KMS-11 (cell line): ENCODE data around the gene GAB2.

Source experiments
- H2AFZ ChIP-seq: fragments of 200-600 bp; sonication (generic); 2 replicates; pipeline ENCODE4 v1.6.1; 2016; ENCODE audit warnings: antibody characterized with exemption, mixed run types, low read depth
- H3K27ac ChIP-seq: fragments of 200-600 bp; sonication (generic); 2 replicates; pipeline ENCODE4 v1.6.1; 2016; ENCODE audit warnings: mild to moderate bottlenecking, mixed run types
- H3K27me3 ChIP-seq: fragments of 200-600 bp; sonication (generic); 2 replicates; pipeline ENCODE4 v1.6.1; 2017; ENCODE audit warnings: mild to moderate bottlenecking, low read depth, mixed run types, moderate library complexity; ENCODE audit not compliant: insufficient read depth
- H3K36me3 ChIP-seq: fragments of 200-600 bp; sonication (generic); 2 replicates; pipeline ENCODE4 v1.6.1; 2017; ENCODE audit warnings: mild to moderate bottlenecking, mixed run types; ENCODE audit not compliant: insufficient read depth
- H3K4me1 ChIP-seq: fragments of 200-600 bp; sonication (generic); 2 replicates; pipeline ENCODE4 v1.6.1; 2016; ENCODE audit warnings: mild to moderate bottlenecking, low read depth, mixed run types; ENCODE audit not compliant: poor library complexity, severe bottlenecking
- H3K4me2 ChIP-seq: fragments of 200-600 bp; sonication (generic); 2 replicates; pipeline ENCODE4 v1.7.0; 2016; ENCODE audit warnings: mild to moderate bottlenecking, mixed run types
- H3K4me3 ChIP-seq: fragments of 200-600 bp; sonication (generic); IDR thresholded peaks from 2 replicates; pipeline ENCODE4 v1.6.1; 2017; ENCODE audit warnings: low read depth, low read length, mixed read lengths; ENCODE audit not compliant: insufficient read depth
- H3K79me2 ChIP-seq: fragments of 200-600 bp; sonication (generic); 2 replicates; pipeline ENCODE4 v1.6.1; 2016; ENCODE audit warnings: low read depth, mixed run types; ENCODE audit not compliant: insufficient read depth
- H3K9ac ChIP-seq: fragments of 200-600 bp; sonication (generic); 2 replicates; pipeline ENCODE4 v1.6.1; 2016; ENCODE audit warnings: mild to moderate bottlenecking, mixed run types
- H4K20me1 ChIP-seq: fragments of 200-600 bp; sonication (generic); 2 replicates; pipeline ENCODE4 v1.6.1; 2016; ENCODE audit warnings: mild to moderate bottlenecking, mixed run types; ENCODE audit not compliant: insufficient read depth
- TF ChIP-seq, protein P1 (sequence below): fragments of 200-600 bp; sonication (generic); conservative IDR thresholded peaks from 2 replicates; pipeline ENCODE4 v1.6.1; 2017; ENCODE audit warnings: low read depth, mild to moderate bottlenecking, antibody characterized with exemption, low read length, moderate library complexity, mixed read lengths

GAB2 gene

DNA sequence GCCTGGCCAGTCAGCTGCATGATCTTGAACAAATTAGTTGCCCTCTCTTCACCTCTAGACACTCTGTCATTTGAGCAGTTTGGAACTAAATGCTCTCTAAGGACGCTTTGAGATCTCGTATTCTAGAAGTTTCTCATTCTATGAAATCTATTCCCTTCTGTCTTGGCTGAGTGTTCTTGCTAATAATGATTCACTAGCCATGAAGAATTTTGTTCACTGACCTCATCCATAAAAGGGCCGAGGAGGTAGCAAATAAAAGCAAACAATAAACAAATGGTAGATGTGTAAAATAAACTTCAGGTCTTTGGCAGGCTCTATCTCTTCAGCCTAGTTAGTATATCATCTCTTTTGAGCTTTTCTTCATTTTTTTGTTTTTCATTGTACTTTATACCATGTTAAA lies 152.3 kb downstream of the GAB2 start:
- no peak overlapping the region for H3K27ac ChIP-seq
- TF ChIP-seq, protein P1, sequence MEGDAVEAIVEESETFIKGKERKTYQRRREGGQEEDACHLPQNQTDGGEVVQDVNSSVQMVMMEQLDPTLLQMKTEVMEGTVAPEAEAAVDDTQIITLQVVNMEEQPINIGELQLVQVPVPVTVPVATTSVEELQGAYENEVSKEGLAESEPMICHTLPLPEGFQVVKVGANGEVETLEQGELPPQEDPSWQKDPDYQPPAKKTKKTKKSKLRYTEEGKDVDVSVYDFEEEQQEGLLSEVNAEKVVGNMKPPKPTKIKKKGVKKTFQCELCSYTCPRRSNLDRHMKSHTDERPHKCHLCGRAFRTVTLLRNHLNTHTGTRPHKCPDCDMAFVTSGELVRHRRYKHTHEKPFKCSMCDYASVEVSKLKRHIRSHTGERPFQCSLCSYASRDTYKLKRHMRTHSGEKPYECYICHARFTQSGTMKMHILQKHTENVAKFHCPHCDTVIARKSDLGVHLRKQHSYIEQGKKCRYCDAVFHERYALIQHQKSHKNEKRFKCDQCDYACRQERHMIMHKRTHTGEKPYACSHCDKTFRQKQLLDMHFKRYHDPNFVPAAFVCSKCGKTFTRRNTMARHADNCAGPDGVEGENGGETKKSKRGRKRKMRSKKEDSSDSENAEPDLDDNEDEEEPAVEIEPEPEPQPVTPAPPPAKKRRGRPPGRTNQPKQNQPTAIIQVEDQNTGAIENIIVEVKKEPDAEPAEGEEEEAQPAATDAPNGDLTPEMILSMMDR: no peak
- no peaks in the 10 kb centered on the region for H3K36me3 ChIP-seq
- H2AFZ ChIP-seq: no peak overlapping the region
- H4K20me1 ChIP-seq: no peaks in the 10 kb centered on the region
- H3K4me1 ChIP-seq: no peaks in the 10 kb centered on the region
- H3K79me2 ChIP-seq: no peaks in the 10 kb centered on the region
- no peak overlapping the region for H3K9ac ChIP-seq
- H3K4me2 ChIP-seq: no peak overlapping the region
- no peaks in the 10 kb centered on the region for H3K27me3 ChIP-seq
- no peak overlapping the region for H3K4me3 ChIP-seq

DNA sequence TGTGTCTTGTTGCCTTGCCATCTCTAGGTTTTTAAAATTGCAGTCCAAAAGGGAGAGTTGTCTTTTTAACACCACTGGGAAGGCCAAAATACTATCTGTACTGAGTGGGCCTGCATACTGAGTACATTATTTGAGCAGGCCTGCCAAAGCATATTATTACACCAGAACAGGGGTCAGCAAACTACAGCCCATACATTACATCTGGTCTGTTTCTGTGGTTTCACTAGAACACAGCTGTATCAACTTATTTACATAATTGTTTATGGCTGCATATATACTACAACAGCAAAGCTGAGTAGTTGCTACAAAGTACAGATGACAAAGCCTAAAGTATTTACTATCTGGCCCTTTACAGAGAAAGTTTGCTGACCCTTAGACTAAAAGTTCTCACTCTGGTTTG lies 154.9 kb downstream of the GAB2 start:
- Histone ChIP-seq H2AFZ (no peak overlapping the region), H3K27me3 (no peaks in the 10 kb centered on the region), H4K20me1 (no peaks in the 10 kb centered on the region), H3K27ac (no peak overlapping the region), H3K4me2 (no peak overlapping the region), H3K36me3 (no peaks in the 10 kb centered on the region), H3K4me3 (no peak overlapping the region), H3K4me1 (no peaks in the 10 kb centered on the region), H3K9ac (no peak overlapping the region), H3K79me2 (no peaks in the 10 kb centered on the region)
- TF ChIP-seq, protein P1: no peak

DNA sequence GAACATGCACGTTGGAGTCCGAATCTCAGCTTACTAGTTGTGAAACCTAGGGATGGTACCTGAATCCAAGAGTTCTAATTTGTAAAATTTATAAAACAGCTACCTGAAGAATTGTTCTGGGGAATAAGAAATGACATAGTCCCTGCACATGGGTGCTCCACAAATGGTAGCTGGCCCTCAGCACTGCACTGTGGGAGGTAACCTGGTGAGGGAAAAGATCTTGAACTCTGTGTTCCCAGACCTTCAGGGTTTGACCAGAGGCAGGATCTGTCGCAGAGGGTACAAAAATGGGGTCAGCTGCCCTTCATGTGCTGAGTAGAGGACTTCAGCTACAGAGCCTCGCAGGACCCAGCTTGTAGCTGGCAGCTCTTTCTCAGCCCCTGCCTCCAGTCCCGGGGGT lies 155.4 kb downstream of the GAB2 start:
- Histone ChIP-seq H3K27ac (no peak overlapping the region), H3K79me2 (no peaks in the 10 kb centered on the region), H3K4me3 (no peak overlapping the region), H3K4me1 (no peaks in the 10 kb centered on the region), H3K27me3 (no peaks in the 10 kb centered on the region), H3K9ac (no peak overlapping the region), H3K36me3 (no peaks in the 10 kb centered on the region), H4K20me1 (no peaks in the 10 kb centered on the region), H2AFZ (no peak overlapping the region), H3K4me2 (no peak overlapping the region)
- TF ChIP-seq, protein P1: no peak

DNA sequence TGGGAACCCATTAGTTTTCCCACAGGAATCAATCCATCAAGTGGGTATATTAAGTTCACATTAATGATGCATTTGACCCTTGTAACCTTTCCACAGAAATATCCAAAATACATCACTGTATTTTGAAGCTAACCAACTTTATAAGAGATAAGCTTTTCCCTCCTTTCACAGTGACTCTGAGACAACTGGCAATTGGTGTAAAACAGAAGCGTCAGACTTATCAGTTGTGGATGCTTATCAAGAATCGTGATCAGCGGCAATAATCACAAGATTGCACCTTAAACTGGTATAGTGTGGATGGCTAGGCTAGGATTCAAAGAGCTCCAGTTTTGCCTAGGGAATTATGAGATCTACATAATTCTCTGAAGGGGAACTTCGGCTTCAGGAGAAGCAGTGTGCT lies 155.8 kb downstream of the GAB2 start:
- no peaks in the 10 kb centered on the region for H3K79me2 ChIP-seq
- no peaks in the 10 kb centered on the region for H4K20me1 ChIP-seq
- no peak overlapping the region for H3K9ac ChIP-seq
- H3K27ac ChIP-seq: no peak overlapping the region
- no peaks in the 10 kb centered on the region for H3K4me1 ChIP-seq
- H3K4me2 ChIP-seq: no peak overlapping the region
- no peak overlapping the region for H2AFZ ChIP-seq
- H3K36me3 ChIP-seq: no peaks in the 10 kb centered on the region
- no peak overlapping the region for H3K4me3 ChIP-seq
- TF ChIP-seq, protein P1: no peak
- H3K27me3 ChIP-seq: no peaks in the 10 kb centered on the region

DNA sequence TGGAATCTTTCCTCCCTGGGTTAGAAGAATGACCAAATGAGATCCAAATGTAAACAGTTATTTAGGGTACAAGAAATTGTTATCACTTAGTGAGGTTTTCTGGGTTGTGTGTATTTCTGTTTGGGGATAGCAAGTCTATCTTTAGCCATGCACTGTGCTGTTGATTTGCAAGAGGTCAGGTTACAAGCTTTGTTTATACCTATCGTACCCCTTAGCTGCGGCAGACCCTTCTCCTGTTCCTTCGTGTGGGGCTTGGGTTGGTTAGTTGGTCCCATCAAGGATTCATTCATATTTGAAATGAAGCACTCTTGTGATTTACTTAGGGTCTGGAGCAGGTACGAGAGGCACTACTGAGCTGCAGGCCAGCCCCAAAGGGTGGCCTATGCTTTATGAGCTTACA lies 156.3 kb downstream of the GAB2 start:
- Histone ChIP-seq H3K36me3 (no peaks in the 10 kb centered on the region), H4K20me1 (no peaks in the 10 kb centered on the region), H2AFZ (no peak overlapping the region), H3K27me3 (no peaks in the 10 kb centered on the region), H3K4me3 (no peak overlapping the region), H3K27ac (no peak overlapping the region), H3K9ac (no peak overlapping the region), H3K79me2 (no peaks in the 10 kb centered on the region), H3K4me1 (no peaks in the 10 kb centered on the region), H3K4me2 (no peak overlapping the region)
- TF ChIP-seq, protein P1: no peak
